Activated CD4-positive, alpha-beta T cell treated with anti-CD3 and anti-CD28 coated beads for 1 hour (primary cell): ENCODE measurements around the gene LRRIQ4.

Experiments used
- DNase-seq: peaks from one replicate; pipeline ENCODE4 v3.0.0-alpha.2; 2020

LRRIQ4 gene

GRCh38 chr3:169811631-169812331 lies 889 bp upstream of the LRRIQ4 start:
- DNase-seq, result no peak

DNA sequence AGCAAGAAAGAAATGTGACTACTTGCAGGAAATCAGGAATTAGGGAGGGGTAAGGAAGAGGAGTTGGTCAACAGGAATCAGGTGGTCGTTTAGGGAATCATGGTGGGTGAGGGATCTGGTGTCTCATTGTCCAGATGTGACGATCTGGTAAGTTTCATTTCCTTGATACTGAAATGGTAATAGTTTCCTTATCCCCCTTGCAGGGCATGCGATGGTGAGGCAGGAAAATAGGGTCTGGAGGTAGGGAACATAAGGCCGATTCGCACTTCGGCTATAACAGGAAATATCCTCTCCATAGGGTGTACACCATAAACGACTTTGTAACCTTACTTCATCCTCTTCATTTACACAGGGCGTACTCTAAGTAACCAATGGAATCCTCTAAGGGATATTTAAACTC lies 608 bp downstream of the LRRIQ4 start:
- DNase-seq, result no peak

GRCh38 chr3:169813757-169814517 lies 1.3 kb downstream of the LRRIQ4 start:
- peak; percentile 53 for DNase-seq

- DNase-seq, result no peak
Observed at GRCh38 chr3:169815590-169816150, 3.0 kb downstream of the LRRIQ4 start.

- no peak for DNase-seq
Observed at GRCh38 chr3:169818316-169818715, 5.6 kb downstream of the LRRIQ4 start.

DNA sequence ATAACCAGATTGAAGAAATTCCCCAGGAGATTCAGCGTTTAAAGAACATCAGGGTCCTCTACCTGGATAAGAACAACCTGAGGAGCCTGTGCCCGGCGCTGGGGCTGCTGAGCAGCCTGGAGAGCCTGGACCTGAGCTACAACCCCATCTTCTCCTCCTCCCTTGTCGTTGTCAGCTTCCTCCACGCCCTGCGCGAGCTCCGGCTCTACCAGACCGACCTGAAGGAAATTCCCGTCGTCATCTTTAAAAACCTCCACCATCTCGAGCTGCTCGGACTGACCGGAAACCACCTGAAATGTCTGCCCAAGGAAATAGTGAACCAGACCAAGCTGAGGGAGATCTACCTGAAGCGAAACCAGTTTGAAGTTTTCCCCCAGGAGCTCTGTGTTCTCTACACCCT lies 9.4 kb downstream of the LRRIQ4 start:
- no peak for DNase-seq

DNA sequence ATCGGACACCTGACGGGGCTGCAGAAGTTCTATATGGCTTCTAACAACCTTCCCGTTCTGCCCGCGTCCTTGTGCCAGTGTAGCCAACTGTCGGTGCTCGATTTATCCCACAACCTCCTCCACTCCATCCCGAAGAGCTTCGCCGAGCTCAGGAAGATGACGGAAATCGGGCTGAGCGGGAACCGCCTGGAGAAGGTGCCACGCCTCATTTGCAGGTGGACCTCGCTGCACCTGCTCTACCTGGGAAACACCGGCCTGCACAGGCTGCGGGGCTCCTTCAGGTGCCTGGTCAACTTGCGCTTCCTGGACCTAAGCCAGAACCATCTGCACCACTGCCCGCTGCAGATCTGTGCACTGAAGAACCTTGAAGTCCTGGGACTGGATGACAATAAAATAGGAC lies 9.9 kb downstream of the LRRIQ4 start:
- DNase-seq, result no peak

DNA sequence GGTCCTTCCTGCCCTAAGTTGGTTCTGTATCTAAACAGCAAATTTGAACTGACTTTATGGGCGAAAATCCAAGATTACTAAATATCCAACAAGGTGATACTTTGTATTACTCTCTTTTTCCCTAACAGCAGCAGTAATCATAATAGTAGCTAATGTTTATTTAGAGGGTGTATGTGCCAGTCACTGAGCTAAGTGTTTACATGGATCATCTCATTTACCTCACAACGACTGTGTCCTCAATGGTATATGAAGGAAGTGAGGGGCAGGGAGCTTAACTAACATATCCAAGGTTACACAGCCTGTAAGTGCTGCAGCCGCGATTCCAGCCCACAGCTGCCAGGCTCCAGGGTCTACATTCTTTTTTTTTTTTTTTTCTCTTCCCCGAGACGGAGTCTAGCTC lies 10.3 kb downstream of the LRRIQ4 start:
- no peak for DNase-seq

- DNase-seq, result no peak
Observed at GRCh38 chr3:169825316-169825715, 12.6 kb downstream of the LRRIQ4 start.

- no peak for DNase-seq
Observed at GRCh38 chr3:169827712-169828111, 15.0 kb downstream of the LRRIQ4 start.

GRCh38 chr3:169835533-169835932 lies 22.9 kb downstream of the LRRIQ4 start:
- no peak for DNase-seq

DNA sequence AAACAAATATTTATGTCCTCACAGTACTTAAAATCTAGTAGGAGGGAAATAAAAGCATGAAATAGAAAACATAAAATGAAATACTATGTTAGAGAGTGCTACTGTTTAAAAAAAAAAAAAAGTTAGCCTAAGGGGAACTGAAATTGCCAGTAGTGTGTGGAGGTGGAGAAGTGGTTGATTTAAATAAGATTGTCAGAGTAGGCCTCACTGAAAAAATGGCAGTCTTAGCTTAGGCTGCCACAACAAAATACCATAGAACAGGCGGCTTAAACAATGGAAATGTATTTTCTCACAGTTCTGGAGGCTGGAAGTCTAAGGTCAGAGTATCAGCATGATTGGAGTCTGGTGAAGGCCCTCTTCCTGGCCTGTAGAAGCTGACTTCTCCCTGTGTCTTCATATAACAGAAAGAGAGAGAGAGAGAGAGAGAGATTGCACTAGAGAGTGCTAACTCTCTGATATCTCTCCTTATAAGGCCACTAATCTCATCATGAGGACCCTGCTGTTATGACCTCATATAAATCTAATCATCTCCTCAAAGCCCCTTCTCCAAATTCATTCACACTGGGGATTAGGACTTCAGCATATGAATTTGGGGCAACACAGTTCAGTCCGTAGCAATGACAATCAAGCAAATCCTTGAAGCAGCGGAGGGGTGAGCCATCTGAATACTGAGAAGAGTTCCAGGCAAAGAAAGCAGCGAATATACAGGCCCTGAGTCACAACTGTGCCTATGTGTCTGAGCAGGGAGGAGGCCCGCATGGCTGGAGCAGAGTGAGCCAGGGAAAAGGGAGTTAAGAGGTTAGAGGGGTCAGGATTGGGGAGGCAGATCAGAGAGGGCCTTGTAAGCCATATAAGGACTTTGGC lies 23.6 kb downstream of the LRRIQ4 start:
- DNase-seq, result no peak

DNA sequence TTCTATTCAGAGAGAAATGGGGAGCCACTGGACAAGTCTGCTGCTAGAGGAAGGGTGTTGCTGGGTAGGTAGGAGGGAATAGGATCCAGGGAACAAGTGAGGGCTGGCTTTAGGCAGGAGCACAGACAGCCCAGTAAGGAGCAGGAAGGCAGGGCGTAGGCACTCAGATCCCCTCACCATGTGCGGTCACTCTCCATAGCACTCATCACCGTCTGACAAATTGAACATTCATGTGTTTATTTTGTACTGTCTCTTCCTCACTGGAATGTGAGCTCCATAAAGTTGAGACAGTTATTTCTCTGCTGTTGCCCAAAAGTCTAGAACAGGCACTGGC lies 24.2 kb downstream of the LRRIQ4 start:
- no peak for DNase-seq

- no peak for DNase-seq
Observed at GRCh38 chr3:169838511-169839030, 25.9 kb downstream of the LRRIQ4 start.

- no peak for DNase-seq
Observed at GRCh38 chr3:169841171-169841570, 28.5 kb downstream of the LRRIQ4 start.

- no peak for DNase-seq
Observed at GRCh38 chr3:169842960-169843359, 30.3 kb downstream of the LRRIQ4 start.

- DNase-seq, result no peak
Observed at GRCh38 chr3:169846458-169847193, 34.0 kb downstream of the LRRIQ4 start.

GRCh38 chr3:169847896-169848295 lies 35.2 kb downstream of the LRRIQ4 start:
- no peak for DNase-seq

DNA sequence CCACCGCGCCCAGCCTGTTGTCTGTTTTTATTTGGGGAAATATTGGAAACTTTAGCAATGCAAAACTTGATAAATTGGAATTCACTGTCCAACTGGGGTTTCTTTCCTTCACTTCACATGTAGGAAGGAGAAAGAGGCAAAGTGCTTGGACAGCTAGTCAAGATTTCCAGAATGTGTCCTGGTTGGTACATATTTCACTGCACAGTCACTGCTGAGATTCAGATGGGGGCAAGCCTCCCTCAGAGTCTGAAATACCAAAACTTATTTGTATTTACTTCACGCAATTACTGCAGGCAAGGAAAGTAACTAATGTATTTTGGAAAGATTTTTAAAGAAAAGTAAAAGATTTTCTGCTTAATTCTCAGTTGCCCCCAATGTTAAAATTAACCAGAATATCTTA lies 36.1 kb downstream of the LRRIQ4 start:
- DNase-seq, result no peak

DNA sequence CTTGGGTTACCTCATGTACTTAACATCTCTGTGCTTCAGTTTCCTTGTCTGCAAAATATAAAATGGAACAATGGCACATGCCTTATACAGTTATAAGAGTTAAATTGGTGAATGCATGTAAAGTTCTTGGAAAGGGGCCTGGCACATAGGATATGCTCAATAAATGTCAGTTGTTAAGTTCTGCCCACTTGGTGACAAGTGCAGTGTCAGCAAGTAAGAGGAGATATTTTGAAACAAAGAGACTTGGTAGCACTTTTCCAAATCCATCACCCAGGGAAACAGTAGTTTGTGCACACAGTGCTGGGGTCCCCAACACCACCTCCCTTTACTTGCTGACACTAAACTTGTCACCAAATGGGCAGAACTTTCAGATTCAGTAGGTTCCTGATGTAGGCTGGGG lies 37.9 kb downstream of the LRRIQ4 start:
- DNase-seq, result no peak

- DNase-seq, result no peak
Observed at GRCh38 chr3:169855514-169855913, 42.8 kb downstream of the LRRIQ4 start.

- DNase-seq, result no peak
Observed at GRCh38 chr3:169857811-169858210, 45.1 kb downstream of the LRRIQ4 start.
